Activated T-cell treated with anti-CD3 and anti-CD28 coated beads for 48 hours (primary cell): ENCODE measurements around the gene SRP68.
"Not testable (repeated sequence)": the region's sequence is repeated elsewhere in the genome, so short reads cannot be mapped to it uniquely, and the experiment has no call there.

ENCODE experiments used
- DNase-seq: peaks from one replicate; pipeline ENCODE4 v3.0.0-alpha.2; 2020; ENCODE audit warnings: low read depth

Gene SRP68

GRCh38 chr17:76044475-76045007 is 27.8 kb downstream of the SRP68 start:
- DNase-seq, result not testable (repeated sequence)

GRCh38 chr17:76042868-76043267 is 29.4 kb downstream of the SRP68 start:
- not testable (repeated sequence) for DNase-seq

DNA sequence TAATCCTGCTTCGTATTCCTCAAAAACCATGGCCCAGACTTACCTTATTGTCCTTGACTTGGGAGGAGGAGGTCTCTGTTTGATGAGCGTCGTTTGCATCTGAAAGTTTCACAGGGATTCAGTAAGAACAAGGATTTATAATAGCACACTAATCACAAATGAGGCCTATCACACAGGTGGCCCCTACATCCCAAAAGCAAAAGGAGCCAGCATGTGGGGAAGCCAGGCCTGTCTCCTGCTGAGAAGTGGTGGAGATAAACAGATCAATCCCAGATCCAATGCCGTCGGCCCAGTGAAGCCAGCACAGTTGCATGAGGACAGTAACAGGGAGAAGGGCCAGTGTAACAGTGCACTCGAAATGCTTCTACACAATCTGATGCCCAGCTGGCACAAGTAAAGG is 31.9 kb downstream of the SRP68 start:
- DNase-seq, result no peak

DNA sequence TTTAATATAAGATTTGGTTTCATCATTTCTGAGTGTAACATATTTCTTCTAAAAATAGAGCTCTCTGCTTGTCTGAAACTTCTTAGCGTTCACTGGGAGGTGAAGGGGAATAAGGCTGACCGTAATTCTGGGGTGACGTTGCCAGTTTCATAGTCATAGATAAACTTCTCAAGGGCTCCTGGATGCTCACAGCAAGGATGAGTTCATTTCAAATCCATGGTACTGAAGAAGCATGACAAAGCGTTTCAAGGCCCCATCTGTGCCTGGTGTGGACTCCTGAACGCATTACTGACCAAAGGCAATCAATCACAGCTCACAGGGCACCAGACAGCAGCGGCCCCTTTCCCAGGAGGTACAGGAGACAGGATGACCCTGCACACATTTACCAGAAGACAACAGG is 33.2 kb downstream of the SRP68 start:
- no peak for DNase-seq

DNA sequence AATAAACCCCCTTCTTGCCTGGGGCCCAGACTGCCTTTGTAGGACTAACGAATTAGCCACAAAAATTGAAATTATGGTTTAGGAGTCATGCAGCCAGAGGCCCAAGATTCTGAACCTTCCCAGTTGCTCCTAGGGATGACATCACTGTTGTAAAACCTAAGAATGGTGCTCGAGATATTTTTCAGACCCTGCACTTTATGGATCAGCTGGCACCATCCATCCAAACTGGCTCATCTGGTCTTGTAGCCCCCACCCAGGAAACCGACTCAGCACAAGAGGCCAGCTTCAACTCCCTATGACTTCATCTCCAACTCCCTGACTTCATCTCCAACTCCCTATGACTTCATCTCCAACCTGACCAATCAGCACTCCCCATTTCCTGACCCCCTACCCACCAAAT is 34.3 kb downstream of the SRP68 start:
- no peak for DNase-seq

DNA sequence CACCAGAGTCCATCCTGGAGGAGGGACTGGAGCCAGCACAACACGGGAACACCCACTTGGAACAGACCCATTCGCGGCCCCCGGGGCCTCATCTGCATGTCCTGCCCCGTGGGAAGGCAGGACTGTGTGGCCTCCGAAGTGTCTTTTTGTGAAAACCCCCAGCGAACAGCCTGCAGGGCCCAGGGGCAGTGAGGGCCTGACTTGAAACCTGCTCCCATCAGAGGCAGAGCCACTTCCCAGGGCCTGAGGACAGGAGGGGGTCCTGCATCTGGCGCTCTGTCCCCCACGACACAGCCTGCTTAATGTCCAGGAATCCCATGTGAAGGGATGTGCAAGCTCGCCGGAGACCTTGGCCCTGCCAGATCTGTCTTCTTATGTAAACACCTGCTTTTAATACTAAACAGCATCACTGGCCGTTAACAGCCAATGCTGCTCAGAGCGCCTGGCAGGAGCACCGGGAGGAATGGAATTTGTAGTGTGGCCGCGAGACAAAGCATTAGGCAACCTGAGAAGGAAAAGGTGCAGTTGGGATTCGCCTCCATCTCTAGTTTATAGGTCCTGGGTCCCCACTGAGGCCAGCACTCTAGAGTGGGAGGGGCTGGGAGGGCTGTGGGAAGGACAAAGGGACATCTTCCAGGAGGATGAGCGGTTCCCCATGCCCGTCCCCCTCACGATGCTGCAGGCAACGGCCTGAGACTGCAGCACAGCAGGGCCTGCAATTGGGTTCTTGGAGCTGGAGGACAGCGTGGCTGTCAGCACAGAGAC is 35.6 kb downstream of the SRP68 start:
- DNase-seq, result no peak

DNA sequence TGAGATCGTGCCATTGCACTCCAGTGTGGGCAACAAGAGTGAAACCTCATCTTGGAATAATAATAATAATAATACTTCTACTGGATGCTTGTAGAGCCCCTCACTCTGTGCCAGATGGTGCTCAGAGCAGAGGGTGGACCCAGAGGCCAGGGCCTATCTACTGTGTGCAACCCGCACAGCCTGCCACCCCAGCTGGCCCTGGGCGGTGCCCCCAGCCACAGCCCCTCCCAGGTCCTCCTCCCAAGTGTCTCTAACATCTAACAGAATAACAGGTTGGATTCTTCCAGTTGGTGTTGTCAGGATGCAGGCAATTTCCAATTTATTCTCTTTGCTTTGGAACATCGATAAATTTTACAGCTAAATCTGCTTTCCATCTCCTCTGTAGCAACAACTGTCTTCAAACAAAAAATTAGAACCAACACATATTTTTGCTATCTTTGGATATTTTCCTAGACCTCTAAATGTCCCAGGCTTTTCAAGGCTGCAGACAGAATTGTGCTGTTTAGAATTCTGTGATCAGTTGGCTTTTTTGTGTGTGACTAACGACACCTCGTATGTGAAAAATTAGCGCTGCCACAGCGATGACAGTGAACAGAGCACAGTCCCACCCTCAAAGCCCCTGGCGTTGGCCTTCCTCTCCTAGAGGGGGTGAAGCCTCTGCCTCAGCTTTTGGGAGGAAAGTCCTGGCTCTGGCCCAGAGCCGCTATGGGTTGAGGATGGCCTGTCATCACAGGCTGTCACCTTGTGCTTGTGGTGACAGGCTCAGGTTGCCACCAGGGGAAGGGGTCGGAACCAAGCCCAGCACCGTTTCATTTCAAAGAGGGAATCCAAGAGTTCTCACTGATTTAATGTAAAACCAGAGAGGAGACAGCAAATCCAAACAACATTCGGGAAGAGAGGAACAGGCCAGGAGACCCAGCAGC is 37.6 kb downstream of the SRP68 start:
- DNase-seq, result no peak

- DNase-seq, result no peak
Measured at GRCh38 chr17:76033139-76033538, 39.2 kb downstream of the SRP68 start.

GRCh38 chr17:76032780-76033108 is 39.6 kb downstream of the SRP68 start:
- no peak for DNase-seq

- DNase-seq, result no peak
Measured at GRCh38 chr17:76032073-76032779, 40.1 kb downstream of the SRP68 start.

DNA sequence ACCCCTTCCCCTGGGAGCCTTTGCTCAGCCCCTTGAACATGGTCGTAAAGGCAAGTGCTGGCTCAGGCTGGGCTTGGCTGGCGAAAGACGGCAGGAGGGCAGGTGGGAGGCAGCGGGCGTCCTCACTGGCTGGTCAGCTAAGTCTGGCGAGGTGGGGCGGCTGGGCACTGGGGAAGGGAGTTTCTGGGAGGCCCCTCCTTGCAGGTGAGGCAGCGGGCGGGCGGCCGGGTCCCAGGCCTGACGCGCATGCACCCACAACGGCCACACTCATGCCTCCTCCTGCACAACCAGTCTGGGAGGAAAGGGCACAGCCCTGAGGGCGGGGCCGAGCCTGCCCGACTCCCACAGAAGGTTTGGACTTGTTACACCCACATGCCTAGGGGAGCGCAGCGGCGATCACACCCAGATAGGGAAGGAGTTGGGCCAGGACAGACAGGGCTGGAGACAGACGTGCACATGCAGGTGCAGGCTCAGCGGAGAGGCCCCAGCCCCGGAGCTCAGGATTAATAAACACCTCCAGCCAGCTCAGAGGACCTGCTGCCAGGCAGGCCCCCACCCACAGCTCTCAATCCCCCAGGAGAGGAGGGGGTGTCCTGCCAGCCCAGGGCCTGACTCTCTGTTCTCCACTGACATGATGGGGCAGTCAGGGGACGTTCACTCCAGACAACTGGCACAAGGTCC is 45.0 kb downstream of the SRP68 start, which contains the start of gene EVPL:
EVPL (minus strand) TSS at position 148 of the 681 bp plus-strand sequence; CDS start at position 40, 108 bp downstream.
- no peak for DNase-seq

DNA sequence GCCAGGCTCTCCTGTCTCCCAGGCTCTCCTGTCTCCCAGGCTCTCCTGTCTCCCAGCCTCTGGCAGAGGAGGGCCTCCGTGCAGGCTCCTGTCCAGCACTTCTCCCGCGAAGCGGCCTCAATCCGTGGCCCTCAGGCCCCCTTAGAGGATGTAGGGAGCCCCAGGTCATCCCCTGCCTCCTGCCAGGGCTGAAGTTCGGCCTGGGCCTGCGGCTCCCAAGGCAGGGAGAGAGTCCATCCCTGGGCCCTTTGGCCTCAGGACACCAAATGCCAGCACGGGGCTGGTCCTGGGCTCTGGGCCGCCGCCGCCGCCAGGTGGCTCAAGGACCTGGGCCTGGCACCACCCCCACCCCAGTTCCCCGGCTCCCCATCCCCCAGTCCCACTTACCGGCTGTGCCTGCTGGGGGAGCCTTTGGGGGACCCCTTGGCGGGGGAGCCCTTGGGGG is 45.6 kb downstream of the SRP68 start:
- DNase-seq, result no peak

DNA sequence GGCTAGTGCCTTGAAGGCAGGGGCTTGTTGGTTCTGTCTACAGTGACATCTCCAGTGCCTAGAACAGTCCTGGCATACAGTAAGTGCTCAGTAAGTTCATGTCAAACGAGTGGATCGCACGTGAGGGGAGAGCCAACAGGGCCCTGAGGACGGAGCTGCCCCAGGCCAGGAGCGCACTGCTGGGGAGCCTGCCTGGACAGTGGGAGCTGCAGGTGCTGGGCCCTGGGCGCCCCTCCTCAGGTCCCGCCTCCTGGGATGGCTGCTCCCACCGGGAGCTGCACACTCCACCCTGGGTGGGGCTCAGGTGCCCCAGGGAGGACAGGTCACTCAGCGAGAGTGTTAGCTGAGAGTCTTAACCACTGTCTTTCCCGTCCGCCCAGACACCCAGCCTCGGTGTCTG is 47.0 kb downstream of the SRP68 start:
- no peak for DNase-seq

GRCh38 chr17:76024353-76024752 is 48.0 kb downstream of the SRP68 start:
- no peak for DNase-seq

- no peak for DNase-seq
Measured at GRCh38 chr17:76023900-76024237, 48.4 kb downstream of the SRP68 start.

GRCh38 chr17:76022973-76023899 is 49.1 kb downstream of the SRP68 start:
- DNase-seq, result no peak

GRCh38 chr17:76022285-76022684 is 50.0 kb downstream of the SRP68 start:
- DNase-seq, result no peak

GRCh38 chr17:76019833-76020467 is 52.4 kb downstream of the SRP68 start:
- DNase-seq, result no peak

DNA sequence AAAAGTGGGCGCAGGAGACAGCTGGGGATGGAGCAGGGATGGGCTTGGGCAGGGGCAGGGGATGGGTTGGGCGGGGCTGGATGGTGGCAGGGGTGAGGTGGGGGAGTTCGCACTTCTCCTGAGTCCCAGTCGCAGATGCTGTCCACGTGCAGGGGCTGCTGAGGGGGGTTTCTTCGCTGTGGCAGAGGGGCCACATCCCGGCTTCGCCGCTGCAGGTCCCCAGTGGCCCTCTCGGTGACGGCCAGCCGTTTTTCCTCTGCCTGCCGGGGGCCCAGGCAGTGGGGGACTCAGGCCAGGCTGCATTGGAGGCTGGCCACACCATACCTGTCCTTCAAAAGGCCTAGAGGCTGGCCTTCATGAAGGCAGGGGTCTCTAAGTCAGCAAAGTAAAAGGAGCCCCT is 53.5 kb downstream of the SRP68 start:
- DNase-seq, result no peak

GRCh38 chr17:76018340-76018680 is 54.0 kb downstream of the SRP68 start:
- DNase-seq, result no peak
